ENCODE measurements around the gene MPG.
A peak's percentile ranks its signal among the peaks of the same experiment; 100 is the strongest.

Gene MPG

GRCh38 chr16:59440-60059, 18.5 kb upstream of the MPG start:
- Mint-ChIP-seq H3K4me1 (peaks cover 8% of the 10 kb centered on the region), H3K9me3 (no peaks in the 10 kb centered on the region), H3K27ac (no peak overlapping the region), H3K36me3 (peaks cover 28% of the 10 kb centered on the region), H3K4me3 (no peak overlapping the region), H3K27me3 (no peaks in the 10 kb centered on the region)
- no peak for ATAC-seq

GRCh38 chr16:60166-60565, 17.9 kb upstream of the MPG start:
- H3K9me3 Mint-ChIP-seq = no peaks in the 10 kb centered on the region
- ATAC-seq = no peak
- no peaks in the 10 kb centered on the region for H3K27me3 Mint-ChIP-seq
- H3K4me1 Mint-ChIP-seq = peaks cover 8% of the 10 kb centered on the region
- H3K36me3 Mint-ChIP-seq = peaks cover 28% of the 10 kb centered on the region
- H3K27ac Mint-ChIP-seq = no peak overlapping the region
- no peak overlapping the region for H3K4me3 Mint-ChIP-seq

DNA sequence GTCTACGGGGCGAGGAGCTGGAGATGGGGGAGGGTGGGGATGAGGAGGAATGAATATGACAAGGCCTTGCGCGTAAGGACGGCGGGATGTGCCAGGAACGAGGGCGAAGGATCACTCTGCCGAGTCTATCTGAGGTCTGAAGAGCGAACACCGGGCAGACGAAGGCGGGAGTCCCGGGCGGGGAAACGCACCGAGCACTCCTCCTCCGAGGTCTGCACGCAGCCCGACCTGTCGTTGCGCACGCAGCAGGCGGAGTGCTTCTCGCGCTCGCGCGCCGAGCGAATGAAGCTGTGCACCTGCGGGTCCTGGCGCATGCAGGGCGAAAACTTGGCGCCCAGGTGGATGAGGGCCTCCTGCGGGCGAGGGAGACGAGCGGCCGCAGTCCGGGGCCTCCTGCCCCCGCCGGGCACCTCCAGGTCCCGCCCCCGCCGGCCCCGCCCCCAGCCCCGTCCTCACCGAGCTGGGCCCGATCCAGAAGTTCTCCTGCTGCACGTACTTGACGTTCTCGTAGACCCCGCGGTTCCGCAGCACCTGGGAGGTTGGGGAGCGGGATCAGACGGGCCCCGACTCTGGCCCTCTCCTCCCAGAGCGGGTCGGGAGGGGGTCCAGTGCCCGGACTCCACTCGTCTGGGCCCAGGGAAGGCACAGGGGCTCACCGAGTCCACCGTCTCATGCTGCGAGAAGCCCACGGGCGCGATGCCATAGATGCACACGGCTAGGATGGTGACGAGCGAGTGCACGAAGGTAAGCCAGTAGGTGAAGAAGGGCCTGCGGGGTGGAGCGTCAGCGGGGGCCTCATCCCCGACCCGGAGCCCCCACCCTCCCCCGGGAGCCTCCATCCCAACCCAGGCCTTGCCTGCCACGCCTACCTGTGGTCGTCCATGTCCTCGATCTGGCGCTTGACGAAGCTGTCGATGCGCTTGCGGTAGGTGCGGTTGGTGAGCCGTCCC, 16.8 kb upstream of the MPG start:
- no peak overlapping the region for H3K27ac Mint-ChIP-seq
- H3K36me3 Mint-ChIP-seq = peaks cover 21% of the 10 kb centered on the region
- peaks cover 16% of the 10 kb centered on the region for H3K4me1 Mint-ChIP-seq
- H3K9me3 Mint-ChIP-seq = no peaks in the 10 kb centered on the region
- no peaks in the 10 kb centered on the region for H3K27me3 Mint-ChIP-seq
- H3K4me3 Mint-ChIP-seq = no peak overlapping the region
- ATAC-seq = no peak

GRCh38 chr16:61879-62281, 16.1 kb upstream of the MPG start:
- no peaks in the 10 kb centered on the region for H3K9me3 Mint-ChIP-seq
- H3K4me3 Mint-ChIP-seq = no peak overlapping the region
- peaks cover 16% of the 10 kb centered on the region for H3K4me1 Mint-ChIP-seq
- H3K27me3 Mint-ChIP-seq = no peaks in the 10 kb centered on the region
- no peak for ATAC-seq
- no peak overlapping the region for H3K27ac Mint-ChIP-seq
- H3K36me3 Mint-ChIP-seq = peaks cover 17% of the 10 kb centered on the region

DNA sequence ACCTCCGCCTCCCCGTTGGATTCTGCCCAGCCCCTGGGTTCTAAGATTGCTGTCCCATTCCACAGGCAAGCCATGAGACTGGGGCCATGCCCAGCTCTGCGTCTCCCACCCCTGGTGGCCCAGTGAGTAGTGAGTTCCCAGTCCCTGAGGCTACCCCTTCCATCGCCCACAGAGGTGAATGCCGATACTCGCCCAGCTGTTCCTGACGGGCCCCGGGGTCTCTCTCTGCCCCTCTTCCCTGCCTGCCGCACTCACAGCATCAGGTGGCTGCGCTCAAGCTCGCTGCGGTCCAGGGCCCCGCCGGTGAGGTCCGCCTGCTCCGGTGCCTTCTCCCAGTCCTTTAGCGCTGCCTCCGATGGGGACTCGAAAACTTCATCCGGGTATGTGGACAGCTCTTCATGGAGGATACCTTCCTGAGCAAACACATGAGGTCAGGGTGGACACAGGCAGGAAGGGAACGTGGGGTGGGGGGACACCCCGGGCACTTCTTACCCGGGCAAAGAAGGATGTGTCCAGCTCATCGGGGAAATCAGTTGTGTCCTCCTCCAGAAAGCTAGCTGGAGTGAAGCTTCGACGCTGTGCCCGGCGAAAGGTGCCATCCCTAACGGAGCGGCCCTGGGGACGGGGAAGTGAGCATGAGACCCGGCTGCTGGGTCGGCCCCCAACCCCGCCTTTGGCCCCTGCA, 15.6 kb upstream of the MPG start:
- no peaks in the 10 kb centered on the region for H3K9me3 Mint-ChIP-seq
- H3K27ac Mint-ChIP-seq = no peak overlapping the region

GRCh38 chr16:62968-63391, 15.0 kb upstream of the MPG start:
- Mint-ChIP-seq H3K36me3 (peaks cover 6% of the 10 kb centered on the region), H3K27me3 (peaks cover 8% of the 10 kb centered on the region), H3K27ac (no peak overlapping the region), H3K4me3 (no peak overlapping the region), H3K4me1 (peaks cover 13% of the 10 kb centered on the region), H3K9me3 (no peaks in the 10 kb centered on the region)
- no peak for ATAC-seq

More for the DNA sequence above, 15.6 kb upstream of the MPG start:
- Mint-ChIP-seq H3K27me3 (peaks cover 3% of the 10 kb centered on the region), H3K4me3 (no peak overlapping the region), H3K4me1 (peaks cover 16% of the 10 kb centered on the region), H3K36me3 (peaks cover 12% of the 10 kb centered on the region)
- ATAC-seq = no peak

- Mint-ChIP-seq H3K9me3 (no peaks in the 10 kb centered on the region), H3K4me3 (no peak overlapping the region)
Measured at GRCh38 chr16:63466-63865, 14.6 kb upstream of the MPG start.

DNA sequence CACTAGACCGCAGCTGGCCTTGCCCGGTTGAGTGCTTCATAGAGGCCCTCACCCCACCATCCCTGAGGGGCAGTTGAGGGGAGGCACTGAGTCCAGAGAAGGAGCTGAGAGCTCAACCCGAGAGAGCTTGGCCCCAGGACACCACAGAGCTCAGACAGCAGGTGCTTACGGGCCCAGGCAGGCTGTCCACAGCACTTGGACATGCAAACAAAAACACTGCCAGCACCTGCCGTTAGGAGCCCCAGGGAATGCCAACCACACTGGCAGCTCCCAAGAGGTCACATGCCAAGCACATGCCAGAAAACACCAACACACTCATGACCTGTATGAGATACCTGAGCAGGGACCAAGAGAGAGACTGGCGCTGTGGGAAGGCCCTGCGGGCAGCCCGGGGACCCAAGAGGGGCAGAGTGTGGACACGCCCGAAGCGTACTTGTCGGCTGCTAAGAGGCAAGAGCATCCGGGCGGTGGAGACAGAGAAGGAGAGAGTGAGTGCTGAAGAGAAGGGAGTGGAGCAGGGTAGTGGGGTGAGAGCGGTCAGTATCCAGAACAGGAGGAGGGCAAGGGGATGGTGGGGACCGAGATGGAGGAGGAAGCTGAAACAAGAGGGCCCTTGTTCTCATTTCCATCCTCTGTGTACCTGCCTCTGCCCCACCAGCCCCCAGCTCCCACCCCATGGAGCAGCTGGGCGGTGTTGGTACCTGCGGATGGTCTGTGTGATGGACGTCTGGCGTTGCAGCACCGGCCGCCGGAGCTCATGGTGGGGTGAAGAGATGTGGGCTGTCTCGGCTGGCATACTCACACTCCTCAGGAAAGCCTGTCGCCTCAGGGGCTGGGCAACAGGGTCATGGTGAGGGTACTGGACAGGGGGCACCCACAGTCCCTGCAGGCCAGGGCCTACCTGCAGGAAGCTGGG, 13.8 kb upstream of the MPG start:
- peaks cover 10% of the 10 kb centered on the region for H3K27me3 Mint-ChIP-seq
- H3K36me3 Mint-ChIP-seq = no peaks in the 10 kb centered on the region
- peaks cover 9% of the 10 kb centered on the region for H3K4me1 Mint-ChIP-seq
- H3K27ac Mint-ChIP-seq = no peak overlapping the region
- ATAC-seq = no peak
- H3K9me3 Mint-ChIP-seq = no peaks in the 10 kb centered on the region
- H3K4me3 Mint-ChIP-seq = no peak overlapping the region

More at GRCh38 chr16:63466-63865, 14.6 kb upstream of the MPG start:
- H3K4me1 Mint-ChIP-seq = peaks cover 9% of the 10 kb centered on the region
- H3K27me3 Mint-ChIP-seq = peaks cover 10% of the 10 kb centered on the region
- H3K27ac Mint-ChIP-seq = no peak overlapping the region
- ATAC-seq = no peak
- peaks cover 1% of the 10 kb centered on the region for H3K36me3 Mint-ChIP-seq

- H3K4me3 Mint-ChIP-seq = no peak overlapping the region
- H3K9me3 Mint-ChIP-seq = no peaks in the 10 kb centered on the region
- H3K27me3 Mint-ChIP-seq = peaks cover 10% of the 10 kb centered on the region
- H3K36me3 Mint-ChIP-seq = no peaks in the 10 kb centered on the region
- no peak overlapping the region for H3K27ac Mint-ChIP-seq
- no peak for ATAC-seq
- peaks cover 9% of the 10 kb centered on the region for H3K4me1 Mint-ChIP-seq
Measured at GRCh38 chr16:64914-65255, 13.1 kb upstream of the MPG start.

DNA sequence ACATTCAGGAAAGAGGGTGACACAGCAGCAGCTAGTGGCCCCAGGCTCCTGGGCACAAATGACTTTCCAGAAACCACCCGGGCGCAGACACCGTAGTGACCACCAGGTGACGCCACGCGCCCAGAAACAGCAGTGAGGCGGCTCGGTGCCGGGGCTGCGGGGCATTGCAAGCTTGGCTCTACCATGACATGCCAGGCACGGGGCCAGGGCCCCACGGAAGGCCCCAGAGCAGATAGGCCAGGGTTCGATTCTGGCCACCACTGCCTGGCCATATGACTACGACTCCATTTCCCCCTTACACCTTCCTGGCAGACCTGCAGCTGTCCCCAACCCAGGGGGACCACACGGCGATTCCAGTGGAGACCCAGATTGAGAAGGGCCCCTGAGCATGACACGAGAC, 12.3 kb upstream of the MPG start:
- no peak overlapping the region for H3K4me3 Mint-ChIP-seq
- H3K4me1 Mint-ChIP-seq = peaks cover 9% of the 10 kb centered on the region
- peak; percentile 79 for ATAC-seq
- no peak overlapping the region for H3K27ac Mint-ChIP-seq
- no peaks in the 10 kb centered on the region for H3K36me3 Mint-ChIP-seq
- peaks cover 15% of the 10 kb centered on the region for H3K27me3 Mint-ChIP-seq
- no peaks in the 10 kb centered on the region for H3K9me3 Mint-ChIP-seq

DNA sequence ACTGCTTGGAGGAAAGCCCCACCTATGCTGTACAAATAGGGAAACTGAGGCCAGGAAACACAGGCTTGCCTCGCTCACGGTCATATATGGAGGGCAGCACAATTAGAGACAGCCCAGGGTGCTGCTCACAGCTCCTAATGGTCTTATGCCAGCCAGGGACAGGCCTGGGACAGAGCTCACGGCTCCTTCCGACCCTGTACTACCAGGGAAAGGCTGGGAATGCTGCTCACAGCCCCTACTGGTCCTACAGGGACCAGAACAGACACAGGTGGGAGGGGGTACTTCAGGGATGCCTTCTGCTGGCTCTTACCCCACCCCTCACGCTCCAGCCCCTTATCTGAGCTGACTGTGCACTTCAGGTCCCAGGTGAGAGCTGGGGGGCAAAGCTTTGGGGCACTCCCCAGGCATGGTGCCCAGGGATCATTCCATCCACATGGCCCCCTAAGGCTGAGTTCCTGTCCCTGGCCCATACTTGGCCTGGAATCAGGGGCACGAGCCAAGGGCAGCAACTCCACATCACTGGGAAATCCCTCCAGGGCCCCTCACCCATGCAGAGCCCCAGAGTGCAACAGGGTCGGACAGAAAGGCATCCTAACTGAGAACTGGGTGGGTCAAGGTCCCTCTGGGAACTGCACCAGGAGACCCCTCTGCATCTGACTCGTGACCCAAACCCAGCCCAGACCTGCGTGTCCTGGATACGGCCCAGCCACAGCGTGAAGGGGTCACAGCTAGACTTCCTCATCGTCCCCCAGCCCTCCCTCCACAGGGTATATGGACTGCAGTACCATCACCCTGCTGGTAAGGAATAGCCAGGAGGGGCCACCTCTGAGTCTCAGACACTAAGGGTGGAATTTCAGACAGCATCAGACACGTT, 11.5 kb upstream of the MPG start:
- Mint-ChIP-seq H3K9me3 (no peaks in the 10 kb centered on the region), H3K27ac (no peak overlapping the region), H3K4me1 (peaks cover 9% of the 10 kb centered on the region), H3K36me3 (no peaks in the 10 kb centered on the region), H3K4me3 (no peak overlapping the region), H3K27me3 (peaks cover 23% of the 10 kb centered on the region)
- ATAC-seq = no peak

- Mint-ChIP-seq H3K4me1 (peaks cover 9% of the 10 kb centered on the region), H3K27ac (no peak overlapping the region), H3K4me3 (no peak overlapping the region), H3K27me3 (peaks cover 25% of the 10 kb centered on the region), H3K9me3 (no peaks in the 10 kb centered on the region), H3K36me3 (no peaks in the 10 kb centered on the region)
- no peak for ATAC-seq
Measured at GRCh38 chr16:67183-67791, 10.7 kb upstream of the MPG start.

DNA sequence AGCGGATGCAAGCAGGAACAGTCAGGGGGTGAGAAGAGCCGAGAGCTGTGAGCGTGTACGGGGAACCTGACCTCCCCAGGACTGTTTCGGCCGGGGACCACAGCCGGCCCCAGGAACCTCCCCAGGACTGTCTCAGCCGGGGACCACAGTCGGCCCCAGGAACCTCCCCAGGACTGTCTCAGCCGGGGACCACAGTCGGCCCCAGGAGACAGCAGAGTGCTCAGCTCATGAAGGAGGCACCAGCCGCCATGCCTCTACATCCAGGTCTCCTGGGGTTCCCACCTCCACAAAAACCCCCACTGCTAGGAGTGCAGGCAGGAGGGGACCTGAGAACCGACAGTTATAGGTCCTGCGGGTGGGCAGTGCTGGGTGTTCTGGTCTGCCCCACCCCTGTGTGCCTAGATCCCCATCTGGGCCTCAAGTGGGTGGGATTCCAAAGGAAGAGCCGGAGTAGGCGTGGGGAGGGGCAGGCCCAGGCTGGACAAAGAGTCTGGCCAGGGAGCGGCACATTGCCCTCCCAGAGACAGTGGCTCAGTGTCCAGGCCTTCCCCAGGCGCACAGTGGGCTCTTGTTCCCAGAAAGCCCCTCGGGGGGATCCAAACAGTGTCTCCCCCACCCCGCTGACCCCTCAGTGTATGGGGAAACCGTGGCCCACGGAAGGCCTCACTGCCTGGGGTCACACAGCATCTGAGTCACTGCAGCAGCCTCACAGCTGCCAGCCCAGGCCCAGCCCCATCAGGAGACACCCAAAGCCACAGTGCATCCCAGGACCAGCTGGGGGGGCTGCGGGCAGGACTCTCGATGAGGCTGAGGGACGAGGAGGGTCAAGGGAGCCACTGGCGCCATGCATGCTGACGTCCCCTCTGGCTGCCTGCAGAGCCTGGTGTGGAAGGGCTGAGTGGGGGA, 9.9 kb upstream of the MPG start:
- Mint-ChIP-seq H3K36me3 (no peaks in the 10 kb centered on the region), H3K27me3 (peaks cover 31% of the 10 kb centered on the region), H3K27ac (no peak overlapping the region), H3K4me1 (peaks cover 14% of the 10 kb centered on the region), H3K9me3 (no peaks in the 10 kb centered on the region), H3K4me3 (no peak overlapping the region)
- ATAC-seq = no peak

Measured in stimulated activated memory B cell treated with anti-CD40 and anti-IgM and Interleukin-4, amounts not matched to agents 10 μg/mL and 1 μg/mL and 100 μg/mL, for 72 hours (primary cell).